Heart left ventricle (tissue), 13 donors: ENCODE data around the gene NBPF8.
"Not testable (repeated sequence)": the region's sequence is repeated elsewhere in the genome, so short reads cannot be mapped to it uniquely, and the experiment has no call there.

Experiments used
- POLR2A ChIP-seq, 2 donors: fragments of 450-650 bp; IDR thresholded peaks; one replicate each; pipeline ENCODE4 v1.6.1; 2017; ENCODE audit warnings: antibody characterized with exemption in 2 of 2, mild to moderate bottlenecking in 2 of 2, moderate library complexity in 2 of 2
- TF ChIP-seq, protein P1 (sequence below), 12 donors: fragments of 200-600 bp; sonication (generic) in 4 of 12; IDR thresholded peaks; one replicate each; pipeline versions ENCODE4 v1.5.0 to v1.8.0; 2018 to 2022; ENCODE audit warnings: antibody characterized with exemption in 12 of 12, mild to moderate bottlenecking in 5 of 12
- donor health status: ischemic (EF 13 %, LVEDD 7.1; RV severe dilation, severe dysfunction).
- donor health status: DM: no; HTN: yes; CAD: no.
- donor health status: DM: no; HTN: no; CAD: no.
- donor health status: ischemic (EF 25% LVEDD 6.9; RV normal size, moderate dysfunction).
- donor health status: ischemic (EF 25% LVEDD 5.7; RV mildly dilated, moderate dysfunction).
- donor health status: ischemic (EF 35%, LVEDD 5.7; RV mildly dilated, moderate dysfunction).
- donor health status: nonischemic (EF 11% LVEDD 7.7; RV severe dilation, severe dysfunction).
- donor health status: DM: yes; HTN: yes; CAD: no.
- donor health status: PGD.
- donor health status: ischemic (EF 29% LVEDD 5.4; RV normal size, mild dysfunction).
- donor health status: nonischemic (EF 23%, LVEDD 6.1; RV moderate dilation, normal function).

GRCh38 chr1:120393316-120394232, 21.3 kb upstream of the NBPF8 start:
- TF ChIP-seq, protein P1, sequence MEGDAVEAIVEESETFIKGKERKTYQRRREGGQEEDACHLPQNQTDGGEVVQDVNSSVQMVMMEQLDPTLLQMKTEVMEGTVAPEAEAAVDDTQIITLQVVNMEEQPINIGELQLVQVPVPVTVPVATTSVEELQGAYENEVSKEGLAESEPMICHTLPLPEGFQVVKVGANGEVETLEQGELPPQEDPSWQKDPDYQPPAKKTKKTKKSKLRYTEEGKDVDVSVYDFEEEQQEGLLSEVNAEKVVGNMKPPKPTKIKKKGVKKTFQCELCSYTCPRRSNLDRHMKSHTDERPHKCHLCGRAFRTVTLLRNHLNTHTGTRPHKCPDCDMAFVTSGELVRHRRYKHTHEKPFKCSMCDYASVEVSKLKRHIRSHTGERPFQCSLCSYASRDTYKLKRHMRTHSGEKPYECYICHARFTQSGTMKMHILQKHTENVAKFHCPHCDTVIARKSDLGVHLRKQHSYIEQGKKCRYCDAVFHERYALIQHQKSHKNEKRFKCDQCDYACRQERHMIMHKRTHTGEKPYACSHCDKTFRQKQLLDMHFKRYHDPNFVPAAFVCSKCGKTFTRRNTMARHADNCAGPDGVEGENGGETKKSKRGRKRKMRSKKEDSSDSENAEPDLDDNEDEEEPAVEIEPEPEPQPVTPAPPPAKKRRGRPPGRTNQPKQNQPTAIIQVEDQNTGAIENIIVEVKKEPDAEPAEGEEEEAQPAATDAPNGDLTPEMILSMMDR (IDR thresholded peaks at IDR 0.05), result peak in 4 of 12 donors; percentile 11 to 25 (median 14)
- not testable (repeated sequence) for TF ChIP-seq POLR2A (IDR thresholded peaks at IDR 0.05)
